Astrocyte (in vitro differentiated cells and primary cell): Measurements from ENCODE around the gene PDGFC. TPM values are rescaled to one million over a fixed set of nuclear protein-coding genes. Genes with fewer than 3 reads are reported as not detected.

ENCODE experiments used
- DNase-seq: peaks from one replicate; pipeline ENCODE4 v3.0.0-alpha.2; 2010; ENCODE audit warnings: low read depth
- FAIRE-seq: peaks from 2 replicates; lab custom pipeline; 2011; peaks lifted over from hg19 to GRCh38; lab: Jason Lieb, UNC
- H2AFZ ChIP-seq: 2 replicates; pipeline ENCODE4 v1.6.0; 2012; ENCODE audit warnings: low read depth, low read length, inconsistent platforms
- H3K27ac ChIP-seq: 2 replicates; pipeline ENCODE4 v1.5.1; 2011; ENCODE audit warnings: low read depth, low read length, inconsistent platforms
- H3K27me3 ChIP-seq: 2 replicates; pipeline ENCODE4 v1.6.0; 2011; ENCODE audit warnings: low read length, inconsistent platforms; ENCODE audit not compliant: insufficient read depth
- H3K36me3 ChIP-seq: 2 replicates; pipeline ENCODE4 v1.5.1; 2011; ENCODE audit warnings: low read length, inconsistent platforms; ENCODE audit not compliant: insufficient read depth
- H3K4me1 ChIP-seq: 2 replicates; pipeline ENCODE4 v1.5.1; 2011; ENCODE audit warnings: low read length, inconsistent platforms; ENCODE audit not compliant: insufficient read depth
- H3K4me2 ChIP-seq: 2 replicates; pipeline ENCODE4 v1.6.0; 2012; ENCODE audit warnings: low read length, inconsistent platforms
- H3K4me3 ChIP-seq: 2 replicates; pipeline ENCODE4 v1.5.1; 2011; ENCODE audit warnings: low read depth, mild to moderate bottlenecking, low read length, inconsistent platforms; ENCODE audit not compliant: insufficient read depth
- H3K79me2 ChIP-seq: 2 replicates; pipeline ENCODE4 v1.6.0; 2012; ENCODE audit warnings: mild to moderate bottlenecking, low read length, inconsistent platforms; ENCODE audit not compliant: insufficient read depth
- H3K9ac ChIP-seq: 2 replicates; pipeline ENCODE4 v1.6.0; 2012; ENCODE audit warnings: mild to moderate bottlenecking, low read length, inconsistent platforms
- H3K9me3 ChIP-seq: 2 replicates; pipeline ENCODE4 v1.5.1; 2012; ENCODE audit warnings: low read depth, mild to moderate bottlenecking, low read length, inconsistent platforms; ENCODE audit not compliant: insufficient read depth
- H4K20me1 ChIP-seq: 2 replicates; pipeline ENCODE4 v1.6.0; 2012; ENCODE audit warnings: low read length, inconsistent platforms; ENCODE audit not compliant: insufficient read depth
- H3K27ac Mint-ChIP-seq: one replicate; pipeline ENCODE4 v1.8.0; 2021; ENCODE audit warnings: mild to moderate bottlenecking, mixed read lengths; ENCODE audit not compliant: unreplicated experiment
- H3K27me3 Mint-ChIP-seq: one replicate; pipeline ENCODE4 v1.8.0; 2021; ENCODE audit warnings: low read depth, mixed read lengths; ENCODE audit not compliant: unreplicated experiment
- H3K36me3 Mint-ChIP-seq: one replicate; pipeline ENCODE4 v1.8.0; 2021; ENCODE audit warnings: low read depth, mixed read lengths; ENCODE audit not compliant: unreplicated experiment
- H3K4me1 Mint-ChIP-seq: one replicate; pipeline ENCODE4 v1.8.0; 2021; ENCODE audit warnings: low read depth, mixed read lengths; ENCODE audit not compliant: unreplicated experiment
- H3K4me3 Mint-ChIP-seq: one replicate; pipeline ENCODE4 v1.8.0; 2021; ENCODE audit warnings: mild to moderate bottlenecking, moderate library complexity, mixed read lengths; ENCODE audit not compliant: unreplicated experiment
- H3K9me3 Mint-ChIP-seq: one replicate; pipeline ENCODE4 v1.8.0; 2021; ENCODE audit warnings: mild to moderate bottlenecking, mixed read lengths; ENCODE audit not compliant: unreplicated experiment
- EZH2 ChIP-seq: IDR thresholded peaks from 2 replicates; pipeline ENCODE4 v1.6.1; 2012; ENCODE audit warnings: mild to moderate bottlenecking, low read length, inconsistent platforms; ENCODE audit not compliant: insufficient read depth
- total RNA-seq: library from RNA; stranded (reverse); gene quantifications from 2 replicates; pipeline ENCODE4 v1.2.1, GENCODE V29; 2021
- TF ChIP-seq, protein P1 (sequence below): IDR thresholded peaks from 2 replicates; pipeline ENCODE4 v1.5.1; 2011; ENCODE audit warnings: low read depth, mild to moderate bottlenecking, inconsistent platforms, low read length, moderate library complexity; ENCODE audit not compliant: insufficient read depth

PDGFC gene
- total RNA-seq, 1 donor from 2014 or later: 167 TPM

- TF ChIP-seq, protein P1, sequence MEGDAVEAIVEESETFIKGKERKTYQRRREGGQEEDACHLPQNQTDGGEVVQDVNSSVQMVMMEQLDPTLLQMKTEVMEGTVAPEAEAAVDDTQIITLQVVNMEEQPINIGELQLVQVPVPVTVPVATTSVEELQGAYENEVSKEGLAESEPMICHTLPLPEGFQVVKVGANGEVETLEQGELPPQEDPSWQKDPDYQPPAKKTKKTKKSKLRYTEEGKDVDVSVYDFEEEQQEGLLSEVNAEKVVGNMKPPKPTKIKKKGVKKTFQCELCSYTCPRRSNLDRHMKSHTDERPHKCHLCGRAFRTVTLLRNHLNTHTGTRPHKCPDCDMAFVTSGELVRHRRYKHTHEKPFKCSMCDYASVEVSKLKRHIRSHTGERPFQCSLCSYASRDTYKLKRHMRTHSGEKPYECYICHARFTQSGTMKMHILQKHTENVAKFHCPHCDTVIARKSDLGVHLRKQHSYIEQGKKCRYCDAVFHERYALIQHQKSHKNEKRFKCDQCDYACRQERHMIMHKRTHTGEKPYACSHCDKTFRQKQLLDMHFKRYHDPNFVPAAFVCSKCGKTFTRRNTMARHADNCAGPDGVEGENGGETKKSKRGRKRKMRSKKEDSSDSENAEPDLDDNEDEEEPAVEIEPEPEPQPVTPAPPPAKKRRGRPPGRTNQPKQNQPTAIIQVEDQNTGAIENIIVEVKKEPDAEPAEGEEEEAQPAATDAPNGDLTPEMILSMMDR: no peak
- TF ChIP-seq EZH2: no peak
- Histone ChIP-seq H3K36me3 (peaks cover 4% of the 10 kb centered on the region), H3K4me1 (peaks cover 63% of the 10 kb centered on the region), H3K4me2 (peak overlapping the region; percentile 72), H3K27me3 (no peaks in the 10 kb centered on the region), H2AFZ (no peak overlapping the region), H4K20me1 (no peaks in the 10 kb centered on the region), H3K9me3 (no peaks in the 10 kb centered on the region), H3K4me3 (peak overlapping the region; percentile 38), H3K79me2 (peaks cover 28% of the 10 kb centered on the region), H3K9ac (peak overlapping the region; percentile 29), H3K27ac (peak overlapping the region; percentile 88)
- Mint-ChIP-seq H3K9me3 (no peaks in the 10 kb centered on the region), H3K4me3 (peak overlapping the region; percentile 4), H3K4me1 (peaks cover 72% of the 10 kb centered on the region), H3K27ac (peak overlapping the region; percentile 94), H3K36me3 (peaks cover 7% of the 10 kb centered on the region), H3K27me3 (no peaks in the 10 kb centered on the region)
- DNase-seq (peak; percentile 98), FAIRE-seq (peak; percentile 94)
Observed at GRCh38 chr4:156779774-156780173, 191.8 kb downstream of the PDGFC start.

- DNase-seq (peak; percentile 74), FAIRE-seq (peak; percentile 69)
- peak overlapping the region; percentile 94 for H3K27ac Mint-ChIP-seq
- H3K4me3 ChIP-seq: no peak overlapping the region
- H3K4me1 Mint-ChIP-seq: peaks cover 71% of the 10 kb centered on the region
- peak overlapping the region; percentile 29 for H3K9ac ChIP-seq
- no peaks in the 10 kb centered on the region for H3K9me3 Mint-ChIP-seq
- no peaks in the 10 kb centered on the region for H3K27me3 Mint-ChIP-seq
- peak overlapping the region; percentile 51 for H3K4me3 Mint-ChIP-seq
- no peaks in the 10 kb centered on the region for H3K27me3 ChIP-seq
- H3K27ac ChIP-seq: peak overlapping the region; percentile 88
- peaks cover 70% of the 10 kb centered on the region for H3K4me1 ChIP-seq
- peaks cover 28% of the 10 kb centered on the region for H3K79me2 ChIP-seq
- peaks cover 4% of the 10 kb centered on the region for H3K36me3 ChIP-seq
- no peaks in the 10 kb centered on the region for H4K20me1 ChIP-seq
- TF ChIP-seq, protein P1: no peak
- TF ChIP-seq EZH2: no peak
- peak overlapping the region; percentile 72 for H3K4me2 ChIP-seq
- no peaks in the 10 kb centered on the region for H3K9me3 ChIP-seq
- H2AFZ ChIP-seq: no peak overlapping the region
- peaks cover 7% of the 10 kb centered on the region for H3K36me3 Mint-ChIP-seq
Observed at GRCh38 chr4:156779042-156779441, 192.6 kb downstream of the PDGFC start.

DNA sequence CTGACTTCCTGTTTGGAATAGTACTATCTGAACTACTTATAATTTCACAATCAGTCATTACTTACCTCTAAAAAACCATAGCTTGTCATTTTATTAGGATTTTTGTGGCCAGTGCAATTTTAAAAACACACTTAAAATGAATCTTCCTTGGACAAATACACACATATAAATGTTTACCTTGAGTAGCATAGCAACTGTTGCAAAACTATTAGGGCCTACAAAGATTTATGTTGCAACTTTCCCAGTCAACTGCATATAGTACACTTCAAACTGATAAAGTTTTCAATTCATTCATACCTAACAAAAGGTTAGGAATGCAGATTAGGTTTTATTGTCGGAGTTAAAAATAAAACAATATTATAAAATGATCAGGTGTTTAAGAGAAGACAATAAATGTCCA is 193.0 kb downstream of the PDGFC start:
- H3K27me3 ChIP-seq: no peaks in the 10 kb centered on the region
- H3K4me3 Mint-ChIP-seq: no peak overlapping the region
- no peak overlapping the region for H3K4me3 ChIP-seq
- H3K36me3 ChIP-seq: no peaks in the 10 kb centered on the region
- no peak overlapping the region for H2AFZ ChIP-seq
- H3K36me3 Mint-ChIP-seq: peaks cover 7% of the 10 kb centered on the region
- H3K9ac ChIP-seq: peak overlapping the region; percentile 29
- H3K4me2 ChIP-seq: peak overlapping the region; percentile 72
- H3K27ac ChIP-seq: peak overlapping the region; percentile 88
- no peaks in the 10 kb centered on the region for H3K9me3 Mint-ChIP-seq
- no peaks in the 10 kb centered on the region for H3K27me3 Mint-ChIP-seq
- H3K4me1 ChIP-seq: peaks cover 75% of the 10 kb centered on the region
- no peak for FAIRE-seq
- peaks cover 71% of the 10 kb centered on the region for H3K4me1 Mint-ChIP-seq
- peak overlapping the region; percentile 94 for H3K27ac Mint-ChIP-seq
- TF ChIP-seq, protein P1: no peak
- no peak for TF ChIP-seq EZH2
- H3K79me2 ChIP-seq: peaks cover 25% of the 10 kb centered on the region
- H3K9me3 ChIP-seq: no peaks in the 10 kb centered on the region
- no peaks in the 10 kb centered on the region for H4K20me1 ChIP-seq
- DNase-seq: peak; percentile 71
